Measurements from ENCODE around the gene ERG.

ERG gene

GRCh38 chr21:38396325-38396724 is 102.0 kb downstream of the ERG start:
- no peaks in the 10 kb centered on the region for H3K27me3 ChIP-seq (replicated peaks; ENCODE audit: control insufficient read depth, insufficient read depth, low read length)
- H3K36me3 ChIP-seq (ENCODE audit: control insufficient read depth, insufficient read depth, low read length) = no peaks in the 10 kb centered on the region
- no peak for DNase-seq (ENCODE audit: extremely low read depth, insufficient read length)
- H3K4me3 ChIP-seq (replicated peaks; ENCODE audit: low read depth, low read length) = no peak overlapping the region
- TF ChIP-seq CTCF (IDR thresholded peaks at IDR 0.05; ENCODE audit: insufficient read depth, low read length, poor library complexity, severe bottlenecking) = no peak

GRCh38 chr21:38395581-38395980 is 102.7 kb downstream of the ERG start:
- DNase-seq (ENCODE audit: extremely low read depth, insufficient read length) = no peak
- TF ChIP-seq CTCF (IDR thresholded peaks at IDR 0.05; ENCODE audit: insufficient read depth, low read length, poor library complexity, severe bottlenecking) = no peak
- no peak overlapping the region for H3K4me3 ChIP-seq (replicated peaks; ENCODE audit: low read depth, low read length)
- H3K27me3 ChIP-seq (replicated peaks; ENCODE audit: control insufficient read depth, insufficient read depth, low read length) = no peaks in the 10 kb centered on the region
- no peaks in the 10 kb centered on the region for H3K36me3 ChIP-seq (ENCODE audit: control insufficient read depth, insufficient read depth, low read length)

GRCh38 chr21:38392661-38393060 is 105.6 kb downstream of the ERG start:
- no peaks in the 10 kb centered on the region for H3K27me3 ChIP-seq (replicated peaks; ENCODE audit: control insufficient read depth, insufficient read depth, low read length)
- no peak for TF ChIP-seq CTCF (IDR thresholded peaks at IDR 0.05; ENCODE audit: insufficient read depth, low read length, poor library complexity, severe bottlenecking)
- H3K4me3 ChIP-seq (replicated peaks; ENCODE audit: low read depth, low read length) = no peak overlapping the region
- no peak for DNase-seq (ENCODE audit: extremely low read depth, insufficient read length)
- H3K36me3 ChIP-seq (ENCODE audit: control insufficient read depth, insufficient read depth, low read length) = no peaks in the 10 kb centered on the region

GRCh38 chr21:38389896-38390295 is 108.4 kb downstream of the ERG start:
- H3K4me3 ChIP-seq (replicated peaks; ENCODE audit: low read depth, low read length) = no peak overlapping the region
- no peak for DNase-seq (ENCODE audit: extremely low read depth, insufficient read length)
- no peaks in the 10 kb centered on the region for H3K27me3 ChIP-seq (replicated peaks; ENCODE audit: control insufficient read depth, insufficient read depth, low read length)
- TF ChIP-seq CTCF (IDR thresholded peaks at IDR 0.05; ENCODE audit: insufficient read depth, low read length, poor library complexity, severe bottlenecking) = no peak
- H3K36me3 ChIP-seq (ENCODE audit: control insufficient read depth, insufficient read depth, low read length) = no peaks in the 10 kb centered on the region

- TF ChIP-seq CTCF (IDR thresholded peaks at IDR 0.05; ENCODE audit: insufficient read depth, low read length, poor library complexity, severe bottlenecking) = no peak
- Histone ChIP-seq H3K36me3 (ENCODE audit: control insufficient read depth, insufficient read depth, low read length) (no peaks in the 10 kb centered on the region), H3K27me3 (replicated peaks; ENCODE audit: control insufficient read depth, insufficient read depth, low read length) (no peaks in the 10 kb centered on the region), H3K4me3 (replicated peaks; ENCODE audit: low read depth, low read length) (no peak overlapping the region)
- no peak for DNase-seq (ENCODE audit: extremely low read depth, insufficient read length)
Observed at GRCh38 chr21:38389354-38389676, 109.0 kb downstream of the ERG start.

- H3K36me3 ChIP-seq (ENCODE audit: control insufficient read depth, insufficient read depth, low read length) = no peaks in the 10 kb centered on the region
- no peaks in the 10 kb centered on the region; the same call in 1 of the 2 replicates for H3K27me3 ChIP-seq (replicated peaks; ENCODE audit: control insufficient read depth, insufficient read depth, low read length)
- DNase-seq (ENCODE audit: extremely low read depth, insufficient read length) = no peak
- H3K4me3 ChIP-seq (replicated peaks; ENCODE audit: low read depth, low read length) = no peak overlapping the region
- no peak for TF ChIP-seq CTCF (IDR thresholded peaks at IDR 0.05; ENCODE audit: insufficient read depth, low read length, poor library complexity, severe bottlenecking)
Observed at GRCh38 chr21:38388647-38389353, 109.5 kb downstream of the ERG start.

Measured in GM06990 (cell line).